Nucleus accumbens (tissue), 56 donors: ENCODE data around the gene KLF14.
A peak's percentile ranks its signal among the peaks of the same experiment; 100 is the strongest.
"Not testable (repeated sequence)": the region's sequence is repeated elsewhere in the genome, so short reads cannot be mapped to it uniquely, and the experiment has no call there.

Experiments
- DNase-seq, 56 donors: peaks; one replicate each; lab custom pipeline; 2025; lab: John Stamatoyannopoulos, UW

The KLF14 gene

GRCh38 chr7:130733931-130734814, at the start of gene KLF14:
Gene KLF14, minus strand, starts transcription at chr7:130734207. Its CDS starts 174 bp downstream, at chr7:130734033.
- DNase-seq: no peak

DNA sequence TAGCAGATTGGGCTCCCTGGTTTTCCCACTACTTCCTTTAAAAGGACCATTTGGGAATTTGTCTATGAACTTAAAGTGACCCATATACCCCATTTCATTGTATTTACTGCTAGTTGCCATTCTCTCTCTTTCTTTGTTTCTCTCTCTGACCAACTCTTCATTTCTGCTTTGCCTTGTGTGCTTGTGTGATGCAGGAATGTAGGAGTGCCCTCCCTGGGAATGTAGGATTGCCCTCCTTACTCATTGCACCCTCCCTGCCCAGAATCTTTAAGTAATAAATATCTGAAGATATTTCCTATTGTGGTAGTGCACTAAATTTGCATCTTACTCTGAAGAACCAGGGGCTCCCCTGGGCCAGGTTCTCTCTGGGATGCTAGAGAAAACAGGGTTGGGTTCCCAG, 47.3 kb upstream of the KLF14 start:
- DNase-seq: no peak

DNA sequence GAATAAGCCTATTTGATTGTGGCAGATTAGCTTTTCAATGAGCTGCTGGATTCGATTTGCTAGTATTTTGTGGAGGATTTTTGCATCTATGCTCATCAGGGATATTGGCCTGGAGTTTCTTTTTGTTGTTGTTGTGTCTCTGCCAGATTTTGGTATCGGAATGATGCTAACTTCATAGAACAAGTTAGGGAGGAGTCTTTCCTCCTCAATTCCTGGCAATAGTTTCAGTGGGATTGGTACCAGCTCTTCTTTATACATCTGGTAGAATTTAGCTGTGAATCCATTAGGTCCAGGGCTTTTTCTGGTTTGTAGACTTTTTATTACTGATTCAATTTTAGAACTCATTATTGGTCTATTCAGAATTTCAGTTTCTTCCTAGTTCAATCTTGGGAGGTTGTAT, 43.4 kb upstream of the KLF14 start:
- no peak for DNase-seq

GRCh38 chr7:130772456-130772855, 38.4 kb upstream of the KLF14 start:
- DNase-seq: not testable (repeated sequence)

DNA sequence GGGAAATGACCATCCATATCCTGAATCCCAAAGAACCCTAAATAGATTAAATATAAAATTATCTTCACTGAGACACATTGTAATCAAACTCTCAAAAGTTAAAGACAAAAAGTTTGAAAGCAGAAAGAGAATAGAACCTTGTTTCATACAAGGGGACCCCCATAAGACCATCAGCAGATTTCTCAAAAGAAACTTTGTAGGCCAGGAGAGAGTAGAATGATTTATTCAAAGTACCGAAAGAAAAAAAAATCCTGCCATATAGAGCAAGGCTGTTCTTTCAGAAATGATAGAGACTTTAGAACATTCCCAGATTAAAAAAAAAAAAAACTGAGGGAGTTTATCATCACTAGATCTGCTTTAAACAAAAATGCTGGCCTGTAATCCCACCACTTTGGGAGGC, 34.8 kb upstream of the KLF14 start:
- DNase-seq: no peak

DNA sequence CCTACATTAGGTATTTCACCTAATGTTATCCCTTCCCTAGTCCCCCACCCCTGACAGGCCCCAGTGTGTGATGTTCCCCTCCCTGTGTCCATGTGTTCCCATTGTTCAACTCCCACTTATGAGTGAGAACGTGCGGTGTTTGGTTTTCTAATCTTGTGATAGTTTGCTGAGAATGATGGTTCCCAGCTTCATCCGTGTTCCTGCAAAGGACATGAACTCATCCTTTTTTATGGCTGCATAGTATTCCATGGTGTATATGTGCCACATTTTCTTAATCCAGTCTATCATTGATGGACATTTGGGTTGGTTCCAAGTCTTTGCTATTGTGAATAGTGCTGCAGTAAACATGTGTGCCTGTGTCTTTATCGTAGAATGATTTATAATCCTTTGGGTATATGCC, 30.6 kb upstream of the KLF14 start:
- not testable (repeated sequence) for DNase-seq

- DNase-seq: no peak
Measured at GRCh38 chr7:130758429-130759056, 24.5 kb upstream of the KLF14 start.

DNA sequence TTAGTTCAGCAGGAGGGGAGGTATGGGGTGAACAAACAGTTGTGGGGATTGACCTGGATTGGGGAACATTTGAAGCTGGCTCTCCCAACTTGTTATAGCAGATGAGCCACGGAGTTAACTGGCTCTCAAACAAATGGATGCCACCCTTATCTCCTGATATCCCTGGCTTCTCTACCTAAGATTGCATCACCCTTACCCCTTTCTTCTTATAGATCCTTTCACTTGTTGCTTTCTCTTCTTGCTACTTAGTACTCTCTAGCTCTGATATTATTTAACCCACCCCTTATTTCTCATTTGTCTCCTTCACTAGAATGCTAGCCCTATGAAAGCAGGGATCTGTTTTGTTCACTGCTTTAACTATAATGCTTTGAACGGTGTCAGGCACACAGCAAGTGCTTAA, 22.3 kb upstream of the KLF14 start:
- DNase-seq: no peak

GRCh38 chr7:130752424-130752823, 18.4 kb upstream of the KLF14 start:
- DNase-seq: no peak

- no peak for DNase-seq
Measured at GRCh38 chr7:130750755-130751154, 16.7 kb upstream of the KLF14 start.

- DNase-seq: no peak
Measured at GRCh38 chr7:130748531-130749389, 14.8 kb upstream of the KLF14 start.

DNA sequence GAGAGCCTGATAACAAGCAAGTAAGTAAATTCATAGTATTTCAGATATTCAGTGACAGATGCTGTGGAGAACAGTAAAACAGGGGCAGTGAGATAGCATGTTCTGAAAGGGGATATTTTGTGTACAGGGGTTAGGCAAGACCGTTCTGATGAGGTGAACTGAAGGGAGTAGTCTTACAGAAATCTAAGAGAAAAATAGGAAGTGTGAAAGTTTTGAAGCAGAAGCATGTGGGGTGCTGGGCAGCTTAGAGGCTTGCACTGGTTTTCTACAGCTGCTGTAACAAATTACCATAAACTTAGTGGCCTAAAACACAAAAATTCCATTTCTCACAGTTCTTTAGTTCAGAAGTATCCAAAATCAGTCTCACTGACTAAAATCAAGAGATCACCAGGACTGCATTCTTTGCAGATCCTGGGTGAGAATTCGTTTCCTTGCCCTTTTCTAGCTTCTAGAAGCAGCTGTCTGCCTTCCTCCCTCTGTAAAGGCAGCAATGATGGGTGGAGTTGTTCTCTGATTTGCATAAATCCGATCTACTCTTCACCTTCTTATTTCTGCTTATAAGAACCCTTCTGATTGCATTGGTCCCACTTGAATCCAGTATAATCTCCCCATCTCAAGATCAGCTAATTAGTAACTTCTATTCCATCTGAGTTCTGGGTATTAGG, 7.5 kb upstream of the KLF14 start:
- DNase-seq: no peak

DNA sequence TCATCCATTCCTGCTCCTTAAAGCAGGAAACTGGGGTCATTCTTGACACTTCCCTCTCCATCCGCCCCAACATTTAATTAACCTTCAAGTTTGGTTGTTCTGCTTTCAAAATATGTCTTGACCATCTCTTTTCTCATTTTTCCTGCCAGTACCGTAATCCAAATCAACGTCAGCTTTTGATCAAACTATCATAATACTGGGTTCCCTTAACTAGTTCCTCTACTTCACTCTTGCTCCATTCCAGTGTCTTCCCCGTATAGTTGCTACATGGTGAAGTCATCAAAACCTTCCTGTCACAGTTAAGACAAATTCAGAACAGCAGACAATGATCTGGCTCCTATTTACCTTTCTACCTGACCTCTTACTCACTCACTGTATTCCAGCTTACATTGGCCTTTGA, 6.6 kb upstream of the KLF14 start:
- no peak for DNase-seq

- DNase-seq: no peak
Measured at GRCh38 chr7:130736298-130736900, 2.4 kb upstream of the KLF14 start.

DNA sequence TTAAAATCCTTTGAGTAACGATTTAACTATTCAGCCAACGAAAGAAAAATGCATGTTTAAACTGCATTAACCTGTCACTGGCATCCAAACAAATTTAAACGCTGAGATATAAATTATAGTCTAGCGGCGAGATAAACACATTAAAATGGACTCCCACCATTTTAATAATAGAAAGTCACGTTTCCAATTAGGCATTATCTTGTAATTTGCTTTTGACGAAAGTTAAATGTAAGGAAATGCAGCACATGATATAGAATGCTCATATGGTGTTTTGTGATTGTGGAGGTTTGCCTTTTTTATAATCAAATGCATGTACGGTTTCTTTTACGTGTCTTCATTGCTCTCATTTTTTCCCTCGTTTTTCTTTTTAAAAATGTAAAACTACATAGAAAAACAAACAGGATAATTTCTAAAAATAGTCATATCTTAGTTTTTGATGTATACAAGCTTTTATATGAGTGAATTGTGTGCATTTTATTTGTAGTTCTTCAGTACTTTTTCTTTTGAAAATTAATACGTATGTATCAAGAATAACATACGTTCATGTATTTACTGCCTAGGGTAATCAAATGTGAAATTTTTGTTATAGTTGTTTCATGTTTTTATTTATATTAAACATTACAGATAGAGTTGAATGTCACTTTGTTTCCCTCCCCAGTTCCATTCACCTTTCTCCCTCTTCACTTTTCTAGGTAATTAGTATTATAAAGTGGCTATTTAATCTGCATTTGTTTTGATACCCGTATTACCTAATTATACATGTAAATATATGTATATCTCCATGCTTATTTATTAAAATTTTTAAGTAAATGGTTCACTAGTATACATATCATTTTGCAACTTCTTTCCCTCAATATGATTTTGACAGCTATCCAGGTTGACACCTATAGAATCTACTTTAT, 1.1 kb upstream of the KLF14 start:
- DNase-seq: no peak

GRCh38 chr7:130732980-130733930, 752 bp downstream of the KLF14 start:
- peak in 1 of 56 donors; percentile 5 for DNase-seq

DNA sequence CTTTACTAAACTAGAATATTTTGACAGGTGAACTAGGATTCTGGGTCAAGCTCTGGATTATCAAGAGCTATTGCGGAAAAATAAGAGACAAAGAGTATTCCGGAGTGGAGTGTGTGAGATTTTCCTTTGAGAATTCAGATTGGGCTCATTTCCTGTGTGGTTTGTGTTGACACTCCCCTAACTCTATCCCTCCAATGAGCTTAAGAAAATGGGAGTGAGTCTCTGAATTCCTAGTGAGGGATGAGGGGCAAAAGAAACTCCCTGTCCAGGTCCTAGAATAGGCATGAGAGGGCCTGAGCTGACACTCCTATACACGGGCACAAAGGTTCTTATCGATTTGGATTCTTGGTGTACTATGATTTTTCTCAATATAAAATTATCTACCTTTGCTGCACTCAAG, 10.2 kb downstream of the KLF14 start:
- no peak for DNase-seq
